Ishikawa (cell line): Measurements from ENCODE around the gene TAF15.

Source experiments
- EGR1 ChIP-seq: IDR thresholded peaks from 2 replicates; pipeline ENCODE4 v1.6.1; 2012
- FOXM1 ChIP-seq: IDR thresholded peaks from 2 replicates; pipeline ENCODE4 v1.6.1; 2012; ENCODE audit warnings: low read depth, borderline replicate concordance
- RAD21 ChIP-seq: IDR thresholded peaks from 2 replicates; pipeline ENCODE4 v1.6.1; 2012; ENCODE audit warnings: low read depth
- TF ChIP-seq, protein P1 (sequence below): IDR thresholded peaks from 2 replicates; pipeline ENCODE4 v1.6.1; 2012; ENCODE audit warnings: low read depth, mild to moderate bottlenecking

DNA sequence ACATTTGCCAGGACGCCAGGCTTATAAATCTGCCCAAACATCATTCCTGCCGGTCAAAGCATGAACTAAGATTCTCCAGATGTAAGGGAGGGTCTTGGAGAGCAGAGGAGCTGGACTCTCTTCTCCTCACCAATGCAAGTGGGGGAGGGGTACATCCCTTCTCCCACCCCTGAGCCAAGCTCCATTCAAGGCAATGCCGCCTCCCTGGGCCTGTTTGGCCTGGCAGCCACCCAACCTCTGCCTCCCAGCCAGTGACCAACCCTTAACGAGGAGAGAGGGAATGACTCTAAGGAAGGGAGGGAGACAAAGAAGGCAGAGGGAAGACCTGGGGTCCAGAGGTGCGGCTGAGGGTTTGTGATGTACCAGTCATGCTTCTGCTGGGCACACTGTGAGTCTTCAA, 34.8 kb upstream of the TAF15 start:
- no peak for TF ChIP-seq EGR1
- TF ChIP-seq, protein P1, sequence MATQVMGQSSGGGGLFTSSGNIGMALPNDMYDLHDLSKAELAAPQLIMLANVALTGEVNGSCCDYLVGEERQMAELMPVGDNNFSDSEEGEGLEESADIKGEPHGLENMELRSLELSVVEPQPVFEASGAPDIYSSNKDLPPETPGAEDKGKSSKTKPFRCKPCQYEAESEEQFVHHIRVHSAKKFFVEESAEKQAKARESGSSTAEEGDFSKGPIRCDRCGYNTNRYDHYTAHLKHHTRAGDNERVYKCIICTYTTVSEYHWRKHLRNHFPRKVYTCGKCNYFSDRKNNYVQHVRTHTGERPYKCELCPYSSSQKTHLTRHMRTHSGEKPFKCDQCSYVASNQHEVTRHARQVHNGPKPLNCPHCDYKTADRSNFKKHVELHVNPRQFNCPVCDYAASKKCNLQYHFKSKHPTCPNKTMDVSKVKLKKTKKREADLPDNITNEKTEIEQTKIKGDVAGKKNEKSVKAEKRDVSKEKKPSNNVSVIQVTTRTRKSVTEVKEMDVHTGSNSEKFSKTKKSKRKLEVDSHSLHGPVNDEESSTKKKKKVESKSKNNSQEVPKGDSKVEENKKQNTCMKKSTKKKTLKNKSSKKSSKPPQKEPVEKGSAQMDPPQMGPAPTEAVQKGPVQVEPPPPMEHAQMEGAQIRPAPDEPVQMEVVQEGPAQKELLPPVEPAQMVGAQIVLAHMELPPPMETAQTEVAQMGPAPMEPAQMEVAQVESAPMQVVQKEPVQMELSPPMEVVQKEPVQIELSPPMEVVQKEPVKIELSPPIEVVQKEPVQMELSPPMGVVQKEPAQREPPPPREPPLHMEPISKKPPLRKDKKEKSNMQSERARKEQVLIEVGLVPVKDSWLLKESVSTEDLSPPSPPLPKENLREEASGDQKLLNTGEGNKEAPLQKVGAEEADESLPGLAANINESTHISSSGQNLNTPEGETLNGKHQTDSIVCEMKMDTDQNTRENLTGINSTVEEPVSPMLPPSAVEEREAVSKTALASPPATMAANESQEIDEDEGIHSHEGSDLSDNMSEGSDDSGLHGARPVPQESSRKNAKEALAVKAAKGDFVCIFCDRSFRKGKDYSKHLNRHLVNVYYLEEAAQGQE, result no peak
- no peak for TF ChIP-seq FOXM1
- no peak for TF ChIP-seq RAD21
